NCI-H446 (cell line): Measurements from ENCODE around the gene DAAM2.

ENCODE experiments used
- DNase-seq, 2 experiments: peaks; one replicate each; lab custom pipeline; 2025; lab: John Stamatoyannopoulos, UW

The DAAM2 gene

GRCh38 chr6:39909701-39910100, 117.5 kb downstream of the DAAM2 start:
- DNase-seq: no peak

GRCh38 chr6:39910164-39910563, 118.0 kb downstream of the DAAM2 start:
- no peak for DNase-seq

GRCh38 chr6:39910744-39911143, 118.6 kb downstream of the DAAM2 start:
- DNase-seq: no peak

GRCh38 chr6:39911513-39912125, 119.4 kb downstream of the DAAM2 start:
- no peak for DNase-seq

- DNase-seq: no peak
These were observed 120.3 kb downstream of the DAAM2 start for GRCh38 chr6:39912446-39912845.

GRCh38 chr6:39913391-39913916, 121.3 kb downstream of the DAAM2 start:
- DNase-seq: no peak

GRCh38 chr6:39914239-39914638, 122.1 kb downstream of the DAAM2 start:
- no peak for DNase-seq

- DNase-seq: no peak
These were observed 123.7 kb downstream of the DAAM2 start for GRCh38 chr6:39915866-39916265.

GRCh38 chr6:39917329-39917728, 125.2 kb downstream of the DAAM2 start:
- no peak for DNase-seq

- DNase-seq: no peak
These were observed 125.8 kb downstream of the DAAM2 start for GRCh38 chr6:39917981-39918380.

- DNase-seq: no peak
These were observed 126.7 kb downstream of the DAAM2 start for GRCh38 chr6:39918831-39919230.

- DNase-seq: no peak
These were observed 128.0 kb downstream of the DAAM2 start for GRCh38 chr6:39920157-39920556.

- no peak for DNase-seq
These were observed 130.6 kb downstream of the DAAM2 start for GRCh38 chr6:39922821-39923220.

GRCh38 chr6:39923394-39923793, 131.2 kb downstream of the DAAM2 start:
- no peak for DNase-seq

GRCh38 chr6:39923861-39924260, 131.7 kb downstream of the DAAM2 start:
- no peak for DNase-seq

- DNase-seq: no peak
These were observed 132.1 kb downstream of the DAAM2 start for GRCh38 chr6:39924283-39924682.

- no peak for DNase-seq
These were observed 133.2 kb downstream of the DAAM2 start for GRCh38 chr6:39925191-39925930.

- no peak for DNase-seq
These were observed 133.7 kb downstream of the DAAM2 start for GRCh38 chr6:39925931-39926290.

- no peak for DNase-seq
These were observed 134.5 kb downstream of the DAAM2 start for GRCh38 chr6:39926668-39927067.

GRCh38 chr6:39927159-39927558, 135.0 kb downstream of the DAAM2 start:
- DNase-seq: peak in 1 of 2 experiments; percentile 14

- DNase-seq: no peak
These were observed 137.0 kb downstream of the DAAM2 start for GRCh38 chr6:39929039-39929732.

GRCh38 chr6:39929733-39930461, 137.7 kb downstream of the DAAM2 start:
- no peak for DNase-seq
